KMS-11 (cell line): ENCODE measurements around the gene RASL11A.
"Not testable (repeated sequence)": the region's sequence is repeated elsewhere in the genome, so short reads cannot be mapped to it uniquely, and the experiment has no call there.

ENCODE experiments used
- H2AFZ ChIP-seq: fragments of 200-600 bp; sonication (generic); 2 replicates; pipeline ENCODE4 v1.6.1; 2016; ENCODE audit warnings: antibody characterized with exemption, mixed run types, low read depth
- H3K27ac ChIP-seq: fragments of 200-600 bp; sonication (generic); 2 replicates; pipeline ENCODE4 v1.6.1; 2016; ENCODE audit warnings: mild to moderate bottlenecking, mixed run types
- H3K27me3 ChIP-seq: fragments of 200-600 bp; sonication (generic); 2 replicates; pipeline ENCODE4 v1.6.1; 2017; ENCODE audit warnings: mild to moderate bottlenecking, low read depth, mixed run types, moderate library complexity; ENCODE audit not compliant: insufficient read depth
- H3K36me3 ChIP-seq: fragments of 200-600 bp; sonication (generic); 2 replicates; pipeline ENCODE4 v1.6.1; 2017; ENCODE audit warnings: mild to moderate bottlenecking, mixed run types; ENCODE audit not compliant: insufficient read depth
- H3K4me1 ChIP-seq: fragments of 200-600 bp; sonication (generic); 2 replicates; pipeline ENCODE4 v1.6.1; 2016; ENCODE audit warnings: mild to moderate bottlenecking, low read depth, mixed run types; ENCODE audit not compliant: poor library complexity, severe bottlenecking
- H3K4me2 ChIP-seq: fragments of 200-600 bp; sonication (generic); 2 replicates; pipeline ENCODE4 v1.7.0; 2016; ENCODE audit warnings: mild to moderate bottlenecking, mixed run types
- H3K4me3 ChIP-seq: fragments of 200-600 bp; sonication (generic); IDR thresholded peaks from 2 replicates; pipeline ENCODE4 v1.6.1; 2017; ENCODE audit warnings: low read depth, low read length, mixed read lengths; ENCODE audit not compliant: insufficient read depth
- H3K79me2 ChIP-seq: fragments of 200-600 bp; sonication (generic); 2 replicates; pipeline ENCODE4 v1.6.1; 2016; ENCODE audit warnings: low read depth, mixed run types; ENCODE audit not compliant: insufficient read depth
- H3K9ac ChIP-seq: fragments of 200-600 bp; sonication (generic); 2 replicates; pipeline ENCODE4 v1.6.1; 2016; ENCODE audit warnings: mild to moderate bottlenecking, mixed run types
- H4K20me1 ChIP-seq: fragments of 200-600 bp; sonication (generic); 2 replicates; pipeline ENCODE4 v1.6.1; 2016; ENCODE audit warnings: mild to moderate bottlenecking, mixed run types; ENCODE audit not compliant: insufficient read depth
- CTCF ChIP-seq: fragments of 200-600 bp; sonication (generic); conservative IDR thresholded peaks from 2 replicates; pipeline ENCODE4 v1.6.1; 2017; ENCODE audit warnings: low read depth, mild to moderate bottlenecking, antibody characterized with exemption, low read length, moderate library complexity, mixed read lengths

The RASL11A gene

GRCh38 chr13:27319404-27319803 is 48.8 kb downstream of the RASL11A start:
- no peak overlapping the region for H3K27ac ChIP-seq
- TF ChIP-seq CTCF: no peak
- H3K9ac ChIP-seq: no peak overlapping the region
- H3K4me2 ChIP-seq: no peak overlapping the region
- H3K27me3 ChIP-seq: no peaks in the 10 kb centered on the region
- H3K79me2 ChIP-seq: no peaks in the 10 kb centered on the region
- H3K4me1 ChIP-seq: no peaks in the 10 kb centered on the region
- H3K4me3 ChIP-seq: no peak overlapping the region
- no peaks in the 10 kb centered on the region for H3K36me3 ChIP-seq
- H2AFZ ChIP-seq: no peak overlapping the region
- H4K20me1 ChIP-seq: no peaks in the 10 kb centered on the region

GRCh38 chr13:27321468-27322431 is 51.1 kb downstream of the RASL11A start:
- Histone ChIP-seq H3K79me2 (no peaks in the 10 kb centered on the region), H3K4me1 (no peaks in the 10 kb centered on the region), H2AFZ (no peak overlapping the region), H3K36me3 (no peaks in the 10 kb centered on the region), H3K4me2 (no peak overlapping the region), H3K9ac (no peak overlapping the region), H3K27me3 (no peaks in the 10 kb centered on the region), H3K4me3 (no peak overlapping the region), H3K27ac (no peak overlapping the region), H4K20me1 (no peaks in the 10 kb centered on the region)
- no peak for TF ChIP-seq CTCF

- H3K27me3 ChIP-seq, H4K20me1 ChIP-seq, H2AFZ ChIP-seq, H3K4me2 ChIP-seq, H3K4me3 ChIP-seq, H3K36me3 ChIP-seq, H3K9ac ChIP-seq, H3K27ac ChIP-seq, H3K79me2 ChIP-seq, H3K4me1 ChIP-seq: not testable (repeated sequence)
Observed at GRCh38 chr13:27322443-27322842, 51.8 kb downstream of the RASL11A start.
